SK-N-SH treated with all-trans-retinoic acid at 6 μM for 48 hours (cell line): ENCODE data around the gene PIAS2.

Experiments
- SNAI2 ChIP-seq: fragments of 250-450 bp; sonication (Bioruptor Pico); IDR thresholded peaks from 2 replicates; pipeline ENCODE4 v1.5.0; 2020; ENCODE audit warnings: mild to moderate bottlenecking, moderate library complexity
- ZFP30 ChIP-seq: fragments of 450-650 bp; formaldehyde crosslinking; IDR thresholded peaks from 2 replicates; pipeline ENCODE4 v1.5.0; 2022; ENCODE audit warnings: mild to moderate bottlenecking, moderate library complexity

DNA sequence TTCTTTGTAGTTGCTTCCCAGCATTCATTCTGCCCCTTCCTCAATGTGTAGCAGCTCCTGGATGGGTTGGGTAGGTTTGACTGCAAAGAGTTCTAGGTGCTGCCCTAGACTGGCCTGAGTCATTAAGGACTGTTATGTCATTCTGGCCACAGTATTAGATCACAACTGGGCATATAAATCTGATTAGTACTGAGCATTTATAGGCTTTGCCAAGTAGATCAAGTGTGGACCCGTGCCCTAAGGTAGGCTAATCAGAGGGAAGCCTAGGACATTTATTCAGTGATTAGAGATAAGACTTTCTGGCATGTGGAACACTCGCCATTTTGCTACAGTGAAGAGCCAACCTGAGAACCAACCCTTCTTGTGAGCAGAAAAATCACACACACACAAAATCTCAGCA, 2.8 kb upstream of the PIAS2 start:
- TF ChIP-seq ZFP30 (CRISPR knock-in tag) (no peak), SNAI2 (no peak)
